ENCODE data around the gene SCN7A. TPM values are rescaled to one million over a fixed set of nuclear protein-coding genes. Genes with fewer than 3 reads are reported as not detected.
A peak's percentile ranks its signal among the peaks of the same experiment; 100 is the strongest.

The SCN7A gene
- total and polyA plus RNA-seq, 2 of the 4 experiments (the other 2 are of a cell fraction), result 0.39 to 0.90 TPM

- Histone ChIP-seq H3K79me1 (ENCODE audit: low read depth in 1 of 2, low read length in 2 of 2) (no peaks in the 10 kb centered on the region), H3K56ac (ENCODE audit: extremely low read depth, insufficient read depth, low read length) (no peak overlapping the region), H3K27ac (ENCODE audit: insufficient read depth, low read length) (no peak overlapping the region), H2AK5ac (ENCODE audit: low read depth, low read length) (no peak overlapping the region), H2BK5ac (ENCODE audit: low read depth, low read length, poor library complexity, severe bottlenecking) (no peak overlapping the region), H4K20me1 (ENCODE audit: insufficient read depth, low read length) (no peaks in the 10 kb centered on the region), H2AFZ (replicated peaks; ENCODE audit: low read length, poor library complexity) (no peak overlapping the region), H2BK15ac (ENCODE audit: low read depth, low read length) (no peak overlapping the region), H4K91ac (ENCODE audit: insufficient read depth, low read depth, low read length) (no peak overlapping the region), H3K27me3 (ENCODE audit: control insufficient read depth, insufficient read depth, low read length) (no peaks in the 10 kb centered on the region), H4K5ac (ENCODE audit: low read depth, low read length) (no peak overlapping the region), H3K14ac (replicated peaks; ENCODE audit: low read depth, low read length) (no peak overlapping the region), H2AK9ac (replicated peaks; ENCODE audit: low read depth, low read length, poor library complexity) (no peak overlapping the region), H3K9me3 (ENCODE audit: control insufficient read depth, insufficient read depth, low read length) (no peaks in the 10 kb centered on the region), H3K18ac (ENCODE audit: low read depth, low read length) (no peak overlapping the region), H3K9ac (ENCODE audit: low read depth, low read length) (no peak overlapping the region), H2BK20ac (ENCODE audit: low read depth, low read length) (no peak overlapping the region), H3K4me1 (ENCODE audit: control insufficient read depth, insufficient read depth, low read length) (peaks cover 5% of the 10 kb centered on the region), H3K4me3 (ENCODE audit: insufficient read depth, low read depth, low read length) (no peak overlapping the region), H3K9me1 (ENCODE audit: insufficient read depth, low read length) (no peaks in the 10 kb centered on the region), H3K36me3 (ENCODE audit: control insufficient read depth, insufficient read depth, low read length) (no peaks in the 10 kb centered on the region), H3K23ac (ENCODE audit: low read depth, low read length) (no peak overlapping the region), H3K4ac (ENCODE audit: low read depth, low read length) (no peak overlapping the region), H3K4me2 (ENCODE audit: low read depth, low read length) (no peak overlapping the region), H2BK120ac (ENCODE audit: low read depth, low read length) (no peak overlapping the region), H4K8ac (ENCODE audit: low read depth in 2 of 2, low read length in 2 of 2) (no peak overlapping the region)
- POLR2A ChIA-PET (ENCODE audit: unreplicated experiment), result no interaction called here
- CTCF ChIA-PET, result interaction anchor here (0.7 to 1.3 kb wide), 6 partner anchors 14 to 341 kb away, joined by 3 to 6 read pairs (median 4); no protein-coding TSS in a partner anchor
- in situ Hi-C loops (cut with MboI; ENCODE audit: low sequenced_read_pairs) (loop anchor here (5.0 kb wide), 1 partner anchor 335 kb away; no protein-coding TSS in a partner anchor), intact Hi-C loops (cut with micrococcal nuclease) (loop anchor here (1.0 to 5.0 kb wide), 3 partner anchors 95 to 338 kb away; no protein-coding TSS in a partner anchor), dilution Hi-C loops (cut with HindIII; ENCODE audit: low sequenced_read_pairs, unreplicated experiment) (no loop called here)
- BruUV-seq (replicated peaks), result no TSS peak
- no CpG with 5 or more reads among the region's 2 CpGs for WGBS, 2 experiments (ENCODE audit: extremely low coverage in 2 of 2, insufficient read length in 1 of 2)
- ATAC-seq (ENCODE audit: low read depth) (peak; percentile 60; the same call in 1 of the 2 replicates), DNase-seq (peak; percentile 40)
- TF ChIP-seq CHD1 (IDR thresholded peaks at IDR 0.05; ENCODE audit: low read depth, low read length), result no peak
- peak; percentile 55 for TF ChIP-seq RAD21 (IDR thresholded peaks at IDR 0.05; ENCODE audit: low read length)
- TF ChIP-seq CEBPB (IDR thresholded peaks at IDR 0.05; ENCODE audit: low read depth, low read length), result no peak
- TF ChIP-seq SMC3 (IDR thresholded peaks at IDR 0.05; ENCODE audit: low read depth, low read length), result peak; percentile 34
- TF ChIP-seq CTCF (conservative IDR thresholded peaks at IDR 0.05; ENCODE audit: low read depth, low read length), result peak; percentile 60
Measured at GRCh38 chr2:166516712-166517303, 22.8 kb upstream of the SCN7A start.
